ENCODE data around the gene PLXNA1. TPM values are rescaled to one million over a fixed set of nuclear protein-coding genes. Genes with fewer than 3 reads are reported as not detected.
A peak's percentile ranks its signal among the peaks of the same experiment; 100 is the strongest.

PLXNA1 gene
- total RNA-seq, 1 donor from 2014 or later: 46.9 TPM

DNA sequence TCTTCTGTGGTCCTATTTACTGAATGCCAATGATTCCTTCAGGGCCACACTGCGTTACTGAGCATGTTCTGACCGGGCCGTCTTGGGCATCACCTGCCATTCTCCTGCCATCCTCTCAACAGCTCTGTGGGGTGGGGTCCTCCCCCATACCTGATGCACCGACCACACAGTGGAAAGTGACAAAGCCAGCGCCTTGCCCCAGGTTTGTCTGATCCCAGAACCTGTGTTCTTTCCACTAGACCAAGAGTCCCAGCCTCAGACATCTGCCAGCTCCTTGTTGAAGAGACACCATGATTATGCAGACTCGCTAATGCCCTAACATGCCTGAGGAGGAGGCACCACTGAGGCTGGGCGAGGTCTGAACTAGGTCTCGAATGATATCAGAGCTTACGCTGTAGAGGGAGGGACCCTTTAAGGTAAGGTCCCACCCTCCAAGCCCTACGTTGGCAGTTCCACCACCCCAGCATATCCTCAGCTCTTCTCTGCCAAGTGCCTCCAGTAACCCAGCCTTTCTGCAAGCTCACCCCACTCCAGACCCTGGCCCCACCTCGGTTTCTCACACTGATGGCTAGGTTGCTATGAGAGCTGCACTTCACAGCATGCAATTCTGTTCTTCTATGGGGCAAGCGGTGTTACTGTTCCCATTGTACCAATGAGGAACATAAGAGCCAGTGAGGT, 29.8 kb upstream of the PLXNA1 start:
- DNase-seq: no peak

- DNase-seq: no peak
Measured at GRCh38 chr3:126954141-126954842, 28.6 kb upstream of the PLXNA1 start.

DNA sequence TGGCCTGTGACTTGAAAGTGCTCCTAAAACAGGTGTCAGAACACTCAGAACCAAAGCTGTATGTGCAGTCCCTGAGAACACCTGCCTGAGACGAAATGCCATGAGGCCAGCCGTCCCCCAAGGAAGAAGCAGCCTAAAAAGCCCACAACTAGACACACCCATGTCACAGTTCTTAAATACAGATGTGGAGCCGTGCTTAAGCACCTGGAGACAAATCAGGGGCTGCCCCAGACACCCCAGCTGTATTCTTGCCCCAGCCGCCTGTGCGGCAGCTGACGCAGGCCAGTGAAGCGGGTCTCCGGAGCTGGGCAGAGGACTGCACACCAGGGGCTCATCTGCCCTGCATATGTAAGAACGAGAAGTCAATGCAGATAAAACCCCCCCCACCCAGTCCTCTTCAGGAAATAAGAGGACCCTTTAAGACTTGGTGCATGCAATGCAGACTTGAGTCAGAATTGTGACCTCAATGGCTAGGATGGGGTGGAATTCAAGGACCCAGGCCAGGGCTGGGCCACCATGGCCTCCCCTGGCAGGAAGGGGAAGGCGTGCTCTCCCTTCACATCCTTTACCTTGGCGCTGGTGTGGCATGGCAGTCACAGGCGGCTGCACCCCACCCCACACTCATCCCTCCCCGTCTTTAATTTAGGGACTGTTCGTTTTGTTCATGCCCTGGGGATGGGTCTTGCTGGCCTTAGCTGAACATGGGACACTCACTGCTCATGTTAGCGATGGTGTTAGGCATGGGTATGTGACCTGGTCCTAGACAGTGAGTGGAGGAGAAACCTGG, 27.7 kb upstream of the PLXNA1 start:
- no peak for DNase-seq

- peak; percentile 49 for DNase-seq
Measured at GRCh38 chr3:126956361-126956760, 26.6 kb upstream of the PLXNA1 start.

DNA sequence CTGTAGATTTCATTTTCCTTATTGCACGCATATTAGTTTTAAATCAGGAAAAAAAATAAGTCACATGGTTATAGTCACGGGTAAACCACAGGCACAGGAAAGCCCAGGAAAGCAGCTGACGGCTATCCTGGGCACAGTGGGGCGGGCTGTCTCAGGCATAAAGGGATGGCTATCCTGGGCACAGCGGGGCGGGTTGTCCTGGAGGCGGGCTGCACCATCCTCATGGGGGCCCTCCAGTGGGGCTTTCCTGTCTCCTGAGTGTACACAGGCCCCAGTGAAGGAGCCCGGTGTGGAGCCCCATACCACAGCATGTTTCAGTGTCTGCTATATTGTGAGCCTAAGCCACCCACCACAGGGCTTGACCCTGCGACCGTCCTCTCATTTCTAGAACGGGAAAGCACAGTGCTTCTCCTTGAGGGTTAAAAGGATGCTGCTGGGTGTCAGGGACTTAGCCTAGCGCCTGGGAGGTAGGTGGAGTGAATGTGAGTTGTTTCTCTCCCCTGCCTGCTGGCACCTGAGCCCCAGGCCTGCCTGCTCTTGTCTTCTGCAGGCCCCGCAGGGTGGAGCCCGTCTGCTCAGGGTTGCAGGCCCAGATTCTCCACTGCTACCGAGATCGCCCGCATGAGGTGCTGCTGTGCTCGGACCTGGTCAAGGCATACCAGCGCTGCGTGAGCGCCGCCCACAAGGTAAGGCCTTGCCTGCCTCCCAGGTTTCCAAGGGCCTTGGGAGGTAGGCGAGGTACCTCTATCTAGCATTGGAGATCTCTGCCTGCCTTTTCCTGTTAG, 25.9 kb upstream of the PLXNA1 start:
- peak; percentile 46 for DNase-seq

GRCh38 chr3:126957776-126958637, 24.9 kb upstream of the PLXNA1 start:
- DNase-seq: no peak

- DNase-seq: no peak
Measured at GRCh38 chr3:126958638-126959085, 24.3 kb upstream of the PLXNA1 start.

DNA sequence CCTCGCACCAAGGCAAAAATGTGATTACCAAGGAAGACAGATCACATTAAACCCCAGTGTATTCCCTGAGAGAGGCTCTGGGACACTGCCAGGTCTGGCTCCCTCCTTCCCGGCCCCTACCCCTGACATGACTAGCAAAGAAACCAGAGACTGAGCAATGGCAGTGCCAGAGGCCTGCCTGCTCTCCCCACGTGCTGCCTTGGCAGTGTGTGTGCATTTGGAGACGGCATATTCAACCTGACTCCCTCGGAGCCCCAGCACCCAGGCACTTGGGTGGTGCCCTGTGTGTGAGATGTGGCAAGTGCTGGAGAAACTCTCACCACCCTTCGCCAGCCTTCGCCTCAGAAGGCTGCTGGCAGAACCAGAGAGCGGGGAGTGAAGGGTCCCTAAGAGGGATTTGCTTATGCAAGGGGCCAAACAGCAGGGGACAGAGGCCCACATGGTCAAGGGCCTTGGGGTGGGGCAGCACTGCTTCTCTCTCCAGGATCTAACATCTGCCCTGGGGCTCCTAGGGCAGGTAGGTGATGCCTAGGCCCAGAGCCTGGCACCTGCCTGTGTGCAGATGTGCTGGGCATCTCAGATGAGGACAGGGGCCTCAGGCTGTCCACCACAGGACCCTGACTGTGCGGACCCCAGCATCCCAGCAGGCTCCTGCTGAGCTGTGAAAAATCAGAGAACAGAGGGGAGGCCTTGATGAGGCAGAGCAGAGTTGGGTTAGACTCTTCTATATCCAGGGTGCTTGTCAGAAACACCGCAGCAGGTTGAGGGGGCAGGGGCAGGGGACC, 23.6 kb upstream of the PLXNA1 start:
- no peak for DNase-seq

DNA sequence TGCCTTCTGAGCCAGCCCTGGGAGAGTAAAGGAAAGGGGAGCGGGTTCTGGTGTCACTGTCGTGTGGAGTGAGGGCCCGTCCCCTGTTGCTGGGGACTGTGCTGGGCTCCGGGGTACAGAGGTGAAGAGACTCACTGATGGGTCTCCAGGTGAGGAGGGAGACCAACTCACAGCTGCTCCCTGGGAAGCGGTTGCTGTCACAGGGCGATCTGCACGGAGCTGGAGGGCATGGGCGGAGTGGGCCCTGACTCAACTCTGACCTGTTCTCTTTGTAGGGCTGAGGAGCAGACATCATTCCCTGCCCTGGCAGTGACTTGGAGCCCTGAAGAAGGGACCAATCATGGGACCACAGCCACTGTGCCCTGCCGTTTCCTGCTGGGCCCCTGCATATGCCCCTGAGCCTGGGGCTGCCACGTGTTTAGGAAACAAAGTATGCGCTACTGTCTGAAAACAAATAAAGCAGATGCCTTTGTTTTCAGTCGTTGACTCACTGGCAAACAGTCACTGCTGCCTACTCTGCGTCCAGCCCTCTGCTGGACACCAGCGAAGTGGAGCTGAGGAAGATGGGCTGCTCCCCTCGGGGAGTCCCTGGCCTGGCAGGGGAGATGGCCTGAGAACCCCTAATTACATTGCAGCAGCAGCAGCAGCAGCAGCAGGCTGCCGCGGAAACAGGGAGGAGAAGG, 22.9 kb upstream of the PLXNA1 start:
- peak; percentile 14 for DNase-seq

DNA sequence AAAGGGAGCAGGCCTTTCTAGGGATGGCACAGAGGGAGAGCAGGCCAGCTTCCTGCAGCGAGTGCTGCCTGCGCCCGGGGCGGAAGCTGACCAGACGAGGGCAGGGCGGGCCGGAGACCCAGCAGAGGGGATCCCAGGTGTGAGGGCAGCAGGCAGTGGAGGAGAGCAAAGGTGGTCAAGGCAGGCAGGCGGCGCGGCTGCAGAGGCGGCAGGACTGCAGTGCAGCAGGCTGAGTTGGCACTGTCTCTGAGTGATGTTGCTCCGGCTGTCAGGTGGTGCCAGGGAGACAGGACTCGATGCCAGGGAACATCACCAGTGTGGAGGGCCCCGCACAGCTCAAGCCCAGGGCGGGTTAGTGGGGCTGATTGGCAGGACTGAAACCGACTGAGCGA, 22.3 kb upstream of the PLXNA1 start:
- DNase-seq: peak; percentile 46

- peak; percentile 93 for DNase-seq
Measured at GRCh38 chr3:126961191-126961790, 21.6 kb upstream of the PLXNA1 start.

DNA sequence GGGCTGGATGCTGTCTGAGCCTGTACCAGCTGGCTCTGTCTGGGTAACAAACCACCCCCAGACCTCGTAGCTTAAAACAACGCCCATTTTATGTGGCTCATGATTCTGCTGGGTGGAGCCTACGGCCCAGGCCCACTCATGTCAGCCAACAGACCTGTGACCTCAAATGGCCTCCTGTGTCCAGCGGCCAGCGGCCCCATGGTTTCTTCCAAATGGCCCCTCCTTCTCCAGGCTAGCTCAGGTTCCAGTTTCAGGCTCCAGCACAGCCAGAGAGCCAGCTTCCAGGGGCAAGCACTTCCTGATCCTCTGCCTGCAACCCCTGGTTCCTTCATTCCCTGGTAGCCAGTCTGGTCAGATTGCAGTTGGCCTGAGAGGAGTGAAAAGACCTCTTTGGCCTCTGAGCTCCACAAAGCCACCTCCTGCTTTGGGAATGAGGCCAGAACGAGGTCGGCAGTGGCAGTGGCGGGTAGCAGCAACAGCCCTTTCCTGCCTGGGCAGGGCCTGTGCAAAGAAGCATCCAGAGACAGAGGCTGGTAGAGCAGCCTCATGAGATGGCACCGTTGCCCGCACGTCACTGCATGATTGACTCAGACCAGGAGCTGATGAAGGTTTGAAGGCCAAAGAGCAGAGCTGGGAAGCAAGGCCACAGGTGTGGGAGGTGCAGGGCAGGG, 21.0 kb upstream of the PLXNA1 start:
- peak; percentile 7 for DNase-seq

- no peak for DNase-seq
Measured at GRCh38 chr3:126962756-126963155, 20.2 kb upstream of the PLXNA1 start.

GRCh38 chr3:126963261-126964190, 19.4 kb upstream of the PLXNA1 start:
- DNase-seq: no peak

DNA sequence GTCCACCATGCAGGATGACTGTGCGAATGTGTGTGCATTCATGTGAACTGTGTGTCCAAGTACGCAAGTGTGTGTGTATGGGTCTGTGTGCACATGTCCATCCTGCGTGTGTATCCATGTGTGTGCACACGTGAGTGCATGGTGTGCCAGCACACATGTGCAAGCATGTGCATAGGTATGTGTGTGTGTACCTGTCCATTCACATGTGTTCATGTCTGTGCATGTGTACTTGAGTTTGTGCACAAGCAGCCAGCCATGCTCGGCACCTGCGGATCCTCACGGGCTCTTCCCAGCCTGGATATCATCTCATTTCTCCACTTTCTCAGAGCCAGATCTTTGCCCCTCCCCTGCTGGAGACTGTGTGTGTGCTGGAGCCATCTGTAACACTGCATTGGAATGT, 18.7 kb upstream of the PLXNA1 start:
- no peak for DNase-seq

GRCh38 chr3:126964950-126965349, 18.0 kb upstream of the PLXNA1 start:
- DNase-seq: peak; percentile 51

GRCh38 chr3:126965526-126966080, 17.3 kb upstream of the PLXNA1 start:
- no peak for DNase-seq
